OCI-LY3 (cell line): ENCODE measurements around the gene GSE1.

Experiments
- H2AFZ ChIP-seq: fragments of 200-600, 300-600 bp; shearing (Covaris generic); 2 replicates; pipeline ENCODE4 v1.6.0; 2014; ENCODE audit warnings: antibody characterized with exemption, low read depth, low read length
- H3K27ac ChIP-seq: fragments of 200-600, 300-600 bp; sonication (generic); 2 replicates; pipeline ENCODE4 v1.5.1; 2014; ENCODE audit warnings: mild to moderate bottlenecking, low read length, moderate library complexity, mixed read lengths
- H3K27me3 ChIP-seq: fragments of 200-600, 300-600 bp; sonication (generic); 2 replicates; pipeline ENCODE4 v1.6.1; 2014; ENCODE audit warnings: low read depth, low read length, mixed read lengths
- H3K36me3 ChIP-seq: fragments of 200-600, 300-600 bp; sonication (generic); replicated peaks from 2 replicates; pipeline ENCODE3; 2014; ENCODE audit warnings: low read depth, low read length, mixed read lengths
- H3K4me1 ChIP-seq: fragments of 300-600, 200-600 bp; sonication (generic); 2 replicates; pipeline ENCODE4 v1.6.1; 2014; ENCODE audit warnings: low read length, mixed read lengths
- H3K4me2 ChIP-seq: fragments of 200-600, 300-600 bp; sonication (generic); 2 replicates; pipeline ENCODE4 v1.6.1; 2014; ENCODE audit warnings: low read length, mixed read lengths
- H3K4me3 ChIP-seq: fragments of 300-600, 200-600 bp; sonication (generic); 2 replicates; pipeline ENCODE4 v1.5.1; 2014; ENCODE audit warnings: antibody characterized with exemption, mild to moderate bottlenecking, low read length, moderate library complexity
- H3K79me2 ChIP-seq: fragments of 300-600, 200-600 bp; shearing (Covaris generic); 2 replicates; pipeline ENCODE4 v1.6.1; 2014; ENCODE audit warnings: mild to moderate bottlenecking, low read length, mixed read lengths
- H3K9ac ChIP-seq: fragments of 300-600, 200-600 bp; shearing (Covaris generic); 2 replicates; pipeline ENCODE4 v1.6.0; 2014; ENCODE audit warnings: mild to moderate bottlenecking, low read length, moderate library complexity
- H3K9me3 ChIP-seq: fragments of 200-600, 300-600 bp; shearing (Covaris generic); 2 replicates; pipeline ENCODE4 v1.6.1; 2014; ENCODE audit warnings: low read length, mixed read lengths; ENCODE audit not compliant: insufficient read depth
- H4K20me1 ChIP-seq: fragments of 200-600, 300-600 bp; sonication (generic); 2 replicates; pipeline ENCODE4 v1.6.1; 2016; ENCODE audit warnings: low read length, mixed read lengths; ENCODE audit not compliant: insufficient read depth
- EZH2phosphoT487 ChIP-seq: fragments of 200-600 bp; shearing (Covaris generic); IDR thresholded peaks from 2 replicates; pipeline ENCODE4 v1.6.1; 2018; ENCODE audit warnings: antibody characterized with exemption, mixed run types, low read depth
- TF ChIP-seq, protein P1 (sequence below): fragments of 200-600, 300-600 bp; sonication (generic); IDR thresholded peaks from 2 replicates; pipeline ENCODE4 v1.5.1; 2014; ENCODE audit warnings: antibody characterized with exemption, low read length, low read depth

The GSE1 gene

DNA sequence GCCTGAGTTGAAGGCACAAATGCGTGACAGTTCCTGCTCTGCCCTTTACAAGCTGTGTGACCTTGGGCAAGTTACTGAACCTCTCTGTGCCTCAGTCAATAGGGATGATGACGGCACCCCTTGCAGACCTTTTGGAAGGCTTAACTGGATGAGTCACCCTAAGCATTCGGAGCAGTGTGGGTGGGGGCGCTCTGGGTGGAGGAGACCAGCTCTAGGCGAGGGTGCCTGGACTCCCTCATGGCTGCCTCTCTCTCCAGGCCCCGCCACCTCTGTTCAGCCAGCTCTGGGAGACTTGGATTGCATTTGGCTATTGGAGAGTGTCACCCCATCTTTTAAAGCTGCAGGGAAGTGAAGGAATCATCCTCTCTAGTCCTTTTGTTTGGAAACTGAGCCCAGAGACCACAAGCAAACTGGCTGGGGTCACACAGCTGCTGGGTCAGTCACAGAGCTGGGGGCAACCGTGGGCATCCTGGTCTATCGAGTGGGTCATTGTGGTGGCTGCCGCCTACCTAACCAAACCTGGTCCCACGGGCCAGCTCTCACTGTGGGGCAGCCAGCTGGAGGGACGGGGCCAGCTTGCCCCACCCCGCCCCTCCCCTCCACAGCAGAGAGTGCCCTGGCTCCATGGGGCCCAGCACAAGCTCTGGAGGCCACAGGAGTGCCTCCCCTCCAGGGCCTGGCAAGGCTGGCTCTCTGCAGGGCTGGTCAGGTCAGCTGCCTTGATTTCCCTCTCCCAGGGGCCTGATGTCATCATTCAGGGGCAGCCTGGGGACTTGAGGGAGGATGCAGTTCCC, 20.2 kb upstream of the GSE1 start:
- peaks cover 31% of the 10 kb centered on the region for H3K79me2 ChIP-seq
- H3K27ac ChIP-seq = no peak overlapping the region
- no peaks in the 10 kb centered on the region for H3K36me3 ChIP-seq
- H3K4me1 ChIP-seq = no peaks in the 10 kb centered on the region
- H4K20me1 ChIP-seq = peaks cover 79% of the 10 kb centered on the region
- H3K9ac ChIP-seq = no peak overlapping the region
- TF ChIP-seq, protein P1, sequence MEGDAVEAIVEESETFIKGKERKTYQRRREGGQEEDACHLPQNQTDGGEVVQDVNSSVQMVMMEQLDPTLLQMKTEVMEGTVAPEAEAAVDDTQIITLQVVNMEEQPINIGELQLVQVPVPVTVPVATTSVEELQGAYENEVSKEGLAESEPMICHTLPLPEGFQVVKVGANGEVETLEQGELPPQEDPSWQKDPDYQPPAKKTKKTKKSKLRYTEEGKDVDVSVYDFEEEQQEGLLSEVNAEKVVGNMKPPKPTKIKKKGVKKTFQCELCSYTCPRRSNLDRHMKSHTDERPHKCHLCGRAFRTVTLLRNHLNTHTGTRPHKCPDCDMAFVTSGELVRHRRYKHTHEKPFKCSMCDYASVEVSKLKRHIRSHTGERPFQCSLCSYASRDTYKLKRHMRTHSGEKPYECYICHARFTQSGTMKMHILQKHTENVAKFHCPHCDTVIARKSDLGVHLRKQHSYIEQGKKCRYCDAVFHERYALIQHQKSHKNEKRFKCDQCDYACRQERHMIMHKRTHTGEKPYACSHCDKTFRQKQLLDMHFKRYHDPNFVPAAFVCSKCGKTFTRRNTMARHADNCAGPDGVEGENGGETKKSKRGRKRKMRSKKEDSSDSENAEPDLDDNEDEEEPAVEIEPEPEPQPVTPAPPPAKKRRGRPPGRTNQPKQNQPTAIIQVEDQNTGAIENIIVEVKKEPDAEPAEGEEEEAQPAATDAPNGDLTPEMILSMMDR = no peak
- TF ChIP-seq EZH2phosphoT487 = no peak
- no peak overlapping the region for H3K4me2 ChIP-seq
- no peak overlapping the region for H3K4me3 ChIP-seq
- H3K9me3 ChIP-seq = no peaks in the 10 kb centered on the region
- H3K27me3 ChIP-seq = no peaks in the 10 kb centered on the region
- H2AFZ ChIP-seq = no peak overlapping the region

DNA sequence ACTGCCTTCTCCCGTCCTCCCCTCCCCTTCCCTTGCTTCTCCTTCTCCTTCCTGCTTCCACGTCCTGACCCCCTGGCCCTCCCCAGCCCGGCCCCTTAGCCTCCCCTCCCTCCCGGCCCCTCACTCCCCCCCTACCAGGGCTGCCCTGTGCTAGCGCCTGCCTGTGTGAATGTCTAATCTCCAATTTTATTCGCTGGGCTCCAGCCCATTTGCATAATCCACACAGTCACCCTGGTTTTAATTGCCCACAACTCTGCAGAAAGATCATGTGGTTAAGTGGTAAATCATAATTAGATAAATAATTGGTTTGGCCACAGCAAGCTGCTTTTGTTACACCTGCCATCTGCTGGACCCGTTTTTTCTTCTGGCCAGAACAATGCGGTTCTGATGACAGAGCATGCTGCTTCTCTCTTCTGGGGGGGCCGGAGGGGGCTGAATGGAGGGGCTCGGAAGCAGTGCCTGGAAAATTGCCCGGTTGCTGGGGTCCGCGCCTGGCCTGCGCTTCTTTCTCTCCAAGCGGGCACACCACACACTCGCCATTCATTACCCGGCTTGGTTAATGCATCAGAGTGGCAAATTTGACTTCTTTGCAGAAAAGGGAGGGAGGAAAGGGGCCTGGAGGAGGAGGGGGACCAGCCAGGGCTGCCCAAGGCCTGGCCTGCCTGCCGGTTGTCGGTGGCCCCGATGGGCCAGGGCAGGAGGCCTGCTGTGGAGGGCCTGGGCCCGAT, 19.5 kb upstream of the GSE1 start:
- TF ChIP-seq, protein P1 = no peak
- no peak for TF ChIP-seq EZH2phosphoT487

DNA sequence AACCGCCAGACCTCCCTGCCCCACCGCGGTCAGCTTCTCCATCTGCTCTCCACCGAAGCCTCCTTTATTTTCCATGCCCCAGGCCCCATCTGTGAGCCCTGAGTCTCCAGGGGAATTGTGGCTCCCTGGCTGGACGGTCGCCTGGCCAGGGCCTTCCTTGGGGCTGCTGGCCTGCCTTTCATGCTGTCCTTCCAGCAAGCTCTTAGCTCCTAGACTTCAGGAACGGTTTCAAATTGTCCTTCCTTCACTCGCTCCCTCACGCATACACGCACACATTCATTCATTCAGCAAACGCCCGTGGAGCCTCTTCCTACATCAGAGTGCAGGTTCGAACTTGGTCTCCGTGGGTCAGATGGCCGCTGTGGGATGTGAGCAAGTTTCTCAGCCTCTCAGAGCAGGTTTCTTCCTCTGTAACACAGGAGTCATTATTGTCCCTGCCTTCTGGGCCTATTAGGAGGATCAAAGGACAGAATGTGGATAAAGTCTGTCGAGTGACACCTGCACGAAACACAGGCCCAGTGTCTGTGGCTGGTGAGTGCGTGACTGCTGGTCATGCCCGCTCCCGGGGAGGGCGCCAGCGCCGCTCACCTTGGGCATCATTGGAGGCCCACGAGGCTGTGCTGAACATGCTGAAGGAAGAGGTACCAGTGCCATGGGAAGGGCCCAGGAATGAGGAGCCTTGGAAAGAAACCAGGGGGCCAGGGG, 18.7 kb upstream of the GSE1 start:
- H3K27ac ChIP-seq = no peak overlapping the region
- H3K9ac ChIP-seq = no peak overlapping the region
- H3K4me1 ChIP-seq = no peaks in the 10 kb centered on the region
- peaks cover 80% of the 10 kb centered on the region for H4K20me1 ChIP-seq
- no peaks in the 10 kb centered on the region for H3K36me3 ChIP-seq
- H3K4me2 ChIP-seq = no peak overlapping the region
- H3K27me3 ChIP-seq = no peaks in the 10 kb centered on the region
- TF ChIP-seq EZH2phosphoT487 = no peak
- TF ChIP-seq, protein P1 = no peak
- no peak overlapping the region for H2AFZ ChIP-seq
- no peak overlapping the region for H3K4me3 ChIP-seq
- no peaks in the 10 kb centered on the region for H3K9me3 ChIP-seq
- H3K79me2 ChIP-seq = peaks cover 25% of the 10 kb centered on the region

More for the DNA sequence above, 19.5 kb upstream of the GSE1 start:
- Histone ChIP-seq H3K9ac (no peak overlapping the region), H3K4me1 (no peaks in the 10 kb centered on the region), H3K36me3 (no peaks in the 10 kb centered on the region), H4K20me1 (peaks cover 79% of the 10 kb centered on the region), H3K4me2 (no peak overlapping the region), H2AFZ (no peak overlapping the region), H3K27ac (no peak overlapping the region), H3K9me3 (no peaks in the 10 kb centered on the region), H3K4me3 (no peak overlapping the region), H3K27me3 (no peaks in the 10 kb centered on the region), H3K79me2 (peaks cover 26% of the 10 kb centered on the region)
